K562 (cell line): ENCODE measurements around the gene DEK.

Experiments used
- CBFA2T2 ChIP-seq: fragments of 450-650 bp; conservative IDR thresholded peaks from 2 replicates; pipeline ENCODE4 v1.6.1; 2017; ENCODE audit warnings: mild to moderate bottlenecking
- FUS ChIP-seq: fragments of 200-400 bp; formaldehyde crosslinking; optimal IDR thresholded peaks from 2 replicates; pipeline ENCODE3; 2017; ENCODE audit warnings: low read depth, low read length
- PATZ1 ChIP-seq: fragments of 250-450 bp; sonication (Bioruptor Pico); IDR thresholded peaks from 2 replicates; pipeline ENCODE4 v1.5.0; 2020; ENCODE audit warnings: mild to moderate bottlenecking, borderline replicate concordance
- RBBP5 ChIP-seq: fragments of 200-600 bp; sonication (generic); IDR thresholded peaks from 2 replicates; pipeline ENCODE4 v1.6.1; 2012; ENCODE audit warnings: borderline replicate concordance, mild to moderate bottlenecking, low read length, control low read depth, inconsistent platforms; ENCODE audit not compliant: insufficient read depth, poor library complexity, severe bottlenecking
- SPI1 ChIP-seq: IDR thresholded peaks from 2 replicates; pipeline ENCODE4 v1.6.1; 2011; ENCODE audit warnings: low read depth, low read length, control low read depth, borderline replicate concordance
- USF2 ChIP-seq: sonication (generic); formaldehyde crosslinking; IDR thresholded peaks from 2 replicates; pipeline ENCODE4 v1.5.0; 2020; ENCODE audit warnings: missing genetic modification reagents
- ZNF274 ChIP-seq: IDR thresholded peaks from 2 replicates; pipeline ENCODE4 v1.6.1; 2011; ENCODE audit warnings: low read depth, mild to moderate bottlenecking, low read length, moderate library complexity, borderline replicate concordance

DNA sequence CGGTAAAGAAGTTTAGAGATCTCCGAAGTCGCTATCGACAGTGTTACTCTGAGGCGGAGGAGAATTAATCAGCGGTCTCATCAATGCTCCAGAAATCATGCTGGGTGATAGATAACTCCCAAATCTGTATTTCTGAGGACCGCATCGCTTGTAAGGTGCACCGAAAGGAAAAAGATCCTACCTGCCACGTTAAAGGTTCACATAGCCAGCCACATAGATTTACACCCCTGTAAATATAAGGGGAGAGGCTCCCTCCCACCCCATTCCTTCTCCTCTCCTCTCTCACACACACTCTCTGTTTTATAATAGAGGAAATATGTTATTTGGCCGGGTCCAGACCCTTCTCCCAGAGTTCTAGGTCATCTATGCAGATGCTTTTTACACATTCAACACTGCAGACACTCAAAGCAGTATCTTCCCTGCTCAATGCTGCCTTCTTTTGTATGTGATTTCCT lies 620 bp upstream of the DEK start:
- TF ChIP-seq FUS (no peak), PATZ1 (no peak), USF2 (CRISPR knock-in tag) (no peak), SPI1 (no peak), ZNF274 (no peak), RBBP5 (no peak), CBFA2T2 (no peak)
